Neutrophil (primary cell): ENCODE measurements around the gene ZBP1.

Source experiments
- H3K27ac ChIP-seq: fragments of 200-600 bp; sonication (generic); 2 replicates; pipeline ENCODE4 v1.5.1; 2016; ENCODE audit warnings: mild to moderate bottlenecking, moderate library complexity
- H3K27me3 ChIP-seq: fragments of 200-600 bp; sonication (generic); 2 replicates; pipeline ENCODE4 v1.6.0; 2016; ENCODE audit warnings: mild to moderate bottlenecking
- H3K36me3 ChIP-seq: fragments of 200-600 bp; sonication (generic); 2 replicates; pipeline ENCODE4 v1.5.1; 2017
- H3K4me1 ChIP-seq, 2 experiments: fragments of 200-600 bp in 1 of 2; sonication (generic) in 1 of 2; 1 replicate in 1 of 2; 2 replicates in 1 of 2; pipeline versions ENCODE4 v1.5.1 to v1.6.1; 2013 to 2016; ENCODE audit warnings: low read depth in 1 of 2, low read length in 1 of 2, mild to moderate bottlenecking in 1 of 2, moderate library complexity in 1 of 2; ENCODE audit not compliant: control insufficient read depth in 1 of 2, insufficient read depth in 1 of 2
- H3K4me3 ChIP-seq, 2 experiments: fragments of 200-600 bp in 1 of 2; sonication (generic) in 1 of 2; 1 replicate in 1 of 2; 2 replicates in 1 of 2; pipeline ENCODE4 v1.5.1; 2013 to 2016; ENCODE audit warnings: low read depth in 1 of 2, low read length in 1 of 2, mild to moderate bottlenecking in 1 of 2, moderate library complexity in 1 of 2
- H3K9me3 ChIP-seq: fragments of 200-600 bp; sonication (generic); 2 replicates; pipeline ENCODE4 v1.5.1; 2016
- TF ChIP-seq, protein P1 (sequence below): fragments of 200-600 bp; sonication (generic); IDR thresholded peaks from 2 replicates; pipeline ENCODE4 v1.5.1; 2016; ENCODE audit warnings: antibody characterized with exemption

The ZBP1 gene

DNA sequence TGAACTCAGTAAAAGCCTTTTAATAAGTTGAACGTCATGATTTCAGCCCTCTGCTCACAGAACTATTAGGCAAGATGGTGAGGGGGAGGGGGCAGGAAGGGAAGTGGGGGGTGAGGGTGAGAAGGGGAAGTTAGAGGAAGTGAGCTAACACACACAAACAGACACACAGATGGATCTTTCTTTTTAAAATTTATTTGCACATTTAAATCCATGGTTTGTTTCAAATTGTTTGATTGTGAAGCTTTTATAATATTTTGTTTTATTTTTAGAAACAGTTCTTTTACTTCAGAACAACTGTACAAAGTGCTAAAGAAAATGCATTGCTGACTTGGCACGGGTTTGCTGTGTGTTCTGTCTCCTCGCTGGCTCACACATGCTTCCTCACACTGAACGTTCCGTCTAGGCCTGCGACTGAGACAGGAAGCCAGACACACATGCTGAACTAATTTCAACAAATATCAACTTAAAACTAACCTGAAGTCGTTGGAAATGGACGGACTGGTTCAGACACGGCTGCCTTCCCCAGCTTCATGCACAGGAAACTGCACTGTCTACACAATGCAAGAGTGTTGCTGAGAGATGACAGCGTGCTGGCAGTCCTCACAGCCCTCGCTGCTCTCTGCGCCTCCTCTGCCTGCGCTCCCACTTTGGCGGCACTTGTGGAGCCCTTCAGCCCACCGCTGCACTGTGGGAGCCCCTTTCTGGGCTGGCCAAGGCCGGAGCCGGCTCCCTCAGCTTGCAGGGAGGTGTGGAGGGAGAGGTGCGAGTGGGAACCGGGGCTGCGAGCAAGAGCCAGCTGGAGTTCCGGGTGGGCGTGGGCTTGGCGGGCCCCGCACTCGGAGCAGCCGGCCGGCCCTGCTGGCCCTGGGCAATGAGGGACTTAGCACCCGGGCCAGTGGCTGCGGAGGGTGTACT lies 8.1 kb upstream of the ZBP1 start:
- Histone ChIP-seq H3K9me3 (no peaks in the 10 kb centered on the region), H3K27ac (peak overlapping the region; percentile 97), H3K4me3 (peak overlapping the region; percentile 51 to 66), H3K4me1 (peaks cover 38 to 44% of the 10 kb centered on the region in 2 experiments), H3K27me3 (peaks cover 14% of the 10 kb centered on the region), H3K36me3 (no peaks in the 10 kb centered on the region)
- TF ChIP-seq, protein P1, sequence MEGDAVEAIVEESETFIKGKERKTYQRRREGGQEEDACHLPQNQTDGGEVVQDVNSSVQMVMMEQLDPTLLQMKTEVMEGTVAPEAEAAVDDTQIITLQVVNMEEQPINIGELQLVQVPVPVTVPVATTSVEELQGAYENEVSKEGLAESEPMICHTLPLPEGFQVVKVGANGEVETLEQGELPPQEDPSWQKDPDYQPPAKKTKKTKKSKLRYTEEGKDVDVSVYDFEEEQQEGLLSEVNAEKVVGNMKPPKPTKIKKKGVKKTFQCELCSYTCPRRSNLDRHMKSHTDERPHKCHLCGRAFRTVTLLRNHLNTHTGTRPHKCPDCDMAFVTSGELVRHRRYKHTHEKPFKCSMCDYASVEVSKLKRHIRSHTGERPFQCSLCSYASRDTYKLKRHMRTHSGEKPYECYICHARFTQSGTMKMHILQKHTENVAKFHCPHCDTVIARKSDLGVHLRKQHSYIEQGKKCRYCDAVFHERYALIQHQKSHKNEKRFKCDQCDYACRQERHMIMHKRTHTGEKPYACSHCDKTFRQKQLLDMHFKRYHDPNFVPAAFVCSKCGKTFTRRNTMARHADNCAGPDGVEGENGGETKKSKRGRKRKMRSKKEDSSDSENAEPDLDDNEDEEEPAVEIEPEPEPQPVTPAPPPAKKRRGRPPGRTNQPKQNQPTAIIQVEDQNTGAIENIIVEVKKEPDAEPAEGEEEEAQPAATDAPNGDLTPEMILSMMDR, result no peak

DNA sequence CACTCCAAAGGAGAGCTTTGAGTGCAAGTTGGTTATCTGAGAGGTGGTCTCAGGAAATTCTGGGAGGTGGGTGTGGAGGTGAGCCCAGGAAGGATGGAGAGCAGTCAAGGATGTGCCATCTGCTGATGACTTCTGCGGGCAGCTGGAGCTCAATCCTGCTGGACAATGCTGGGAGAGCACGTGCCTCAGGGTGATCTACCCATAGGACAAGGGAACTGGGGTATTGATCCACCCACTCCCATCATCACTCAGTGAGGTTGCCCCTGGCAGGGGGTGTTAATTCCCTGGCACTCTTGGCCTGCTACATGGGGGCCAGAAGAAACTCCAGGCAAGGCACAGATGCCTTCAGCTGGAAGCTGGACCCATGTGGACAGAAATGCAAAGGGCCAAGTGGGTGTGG lies 7.1 kb upstream of the ZBP1 start:
- Histone ChIP-seq H3K9me3 (no peaks in the 10 kb centered on the region), H3K4me3 (peak overlapping the region; percentile 51 to 66), H3K36me3 (no peaks in the 10 kb centered on the region), H3K27ac (peak overlapping the region; percentile 97), H3K4me1 (peaks cover 38 to 48% of the 10 kb centered on the region in 2 experiments), H3K27me3 (peaks cover 7% of the 10 kb centered on the region)
- TF ChIP-seq, protein P1, result no peak

DNA sequence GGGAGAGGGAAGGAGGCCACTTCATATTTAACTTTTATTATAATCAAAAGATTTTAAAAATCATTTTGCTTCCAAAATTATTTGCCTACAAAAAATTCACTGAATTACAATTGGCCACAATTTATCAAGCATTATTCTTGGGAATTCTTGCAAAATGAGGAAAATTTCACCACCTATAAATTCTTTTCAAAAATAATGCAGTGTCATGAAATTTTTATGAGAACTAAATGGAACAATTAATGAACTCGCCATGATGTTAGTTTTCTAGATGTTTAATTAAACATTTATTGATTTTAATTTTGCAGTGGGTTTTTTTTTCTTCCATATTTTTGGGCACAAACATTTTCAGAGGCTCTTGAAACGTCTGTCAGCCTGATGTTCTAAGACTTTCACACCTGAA lies 5.8 kb upstream of the ZBP1 start:
- peak overlapping the region; percentile 97 for H3K27ac ChIP-seq
- no peaks in the 10 kb centered on the region for H3K36me3 ChIP-seq
- peaks cover 47 to 59% of the 10 kb centered on the region in 2 experiments for H3K4me1 ChIP-seq
- H3K27me3 ChIP-seq, result no peaks in the 10 kb centered on the region
- no peaks in the 10 kb centered on the region for H3K9me3 ChIP-seq
- no peak overlapping the region for H3K4me3 ChIP-seq
- TF ChIP-seq, protein P1, result no peak

DNA sequence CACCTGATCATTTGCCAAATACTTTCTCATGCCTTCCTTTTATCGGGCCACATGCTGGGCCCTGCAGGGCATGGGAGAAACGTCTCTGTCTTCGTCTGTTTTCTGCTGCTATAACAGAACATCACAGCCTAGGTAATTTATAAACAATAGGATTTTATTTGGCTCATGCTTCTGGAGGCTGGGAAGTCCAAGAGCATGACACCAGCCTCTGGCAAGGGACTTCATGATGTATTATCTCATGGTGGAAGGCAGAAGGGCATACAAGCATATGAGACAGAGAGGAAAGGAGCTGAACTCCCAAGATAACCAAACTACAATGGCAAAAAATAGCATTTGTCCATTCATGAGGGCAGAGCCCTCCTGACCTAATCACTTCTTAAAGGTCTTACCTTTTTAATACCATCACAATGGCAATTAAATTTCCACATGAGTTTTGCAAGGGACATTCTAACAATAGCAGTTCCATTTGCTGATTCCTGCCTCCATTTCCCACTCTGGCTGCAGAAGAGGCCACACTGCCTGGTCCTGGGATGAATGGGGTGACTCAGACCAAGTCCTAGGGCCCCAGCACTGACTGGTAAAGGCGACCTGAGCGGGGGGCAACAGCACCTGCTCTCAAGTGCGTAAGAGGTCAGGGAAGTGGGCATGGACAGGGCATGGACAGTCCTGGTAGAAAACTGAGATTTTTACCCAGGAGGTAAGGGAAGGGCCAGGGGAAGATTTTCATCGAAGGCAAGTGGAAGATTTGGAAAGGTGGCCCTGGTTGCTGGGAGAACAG lies 5.1 kb upstream of the ZBP1 start:
- no peaks in the 10 kb centered on the region for H3K36me3 ChIP-seq
- no peaks in the 10 kb centered on the region for H3K27me3 ChIP-seq
- no peak overlapping the region for H3K27ac ChIP-seq
- TF ChIP-seq, protein P1, result no peak
- peaks cover 53 to 62% of the 10 kb centered on the region in 2 experiments for H3K4me1 ChIP-seq
- H3K9me3 ChIP-seq, result no peaks in the 10 kb centered on the region
- no peak overlapping the region for H3K4me3 ChIP-seq

DNA sequence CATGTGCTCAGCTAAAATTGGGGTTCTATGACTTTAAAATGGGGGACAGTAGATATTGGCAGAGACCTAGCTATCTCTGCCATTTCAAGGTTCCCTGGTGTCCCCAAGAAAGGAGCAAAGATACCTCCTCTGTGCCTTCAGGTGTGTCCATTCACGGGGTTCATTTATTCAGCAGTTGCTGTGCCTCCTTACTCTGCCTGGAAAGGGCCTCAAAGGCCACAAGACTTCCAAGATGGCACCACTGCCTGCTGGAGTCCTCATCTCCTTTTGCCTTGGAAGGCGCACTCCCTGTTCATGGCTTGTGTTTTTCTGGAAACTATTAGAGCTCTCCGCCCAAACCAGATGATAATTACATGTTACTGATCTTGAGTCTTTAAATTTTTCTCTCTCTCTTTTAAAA lies 3.9 kb upstream of the ZBP1 start:
- H3K9me3 ChIP-seq, result no peaks in the 10 kb centered on the region
- H3K36me3 ChIP-seq, result no peaks in the 10 kb centered on the region
- peaks cover 53 to 59% of the 10 kb centered on the region in 2 experiments for H3K4me1 ChIP-seq
- no peak overlapping the region for H3K4me3 ChIP-seq
- no peaks in the 10 kb centered on the region for H3K27me3 ChIP-seq
- H3K27ac ChIP-seq, result no peak overlapping the region
- TF ChIP-seq, protein P1, result no peak
